Astrocyte (in vitro differentiated cells and primary cell): ENCODE measurements around the gene PNKD. TPM values are rescaled to one million over a fixed set of nuclear protein-coding genes. Genes with fewer than 3 reads are reported as not detected.

Experiments used
- DNase-seq: peaks from one replicate; pipeline ENCODE4 v3.0.0-alpha.2; 2010; ENCODE audit warnings: low read depth
- FAIRE-seq: peaks from 2 replicates; lab custom pipeline; 2011; peaks lifted over from hg19 to GRCh38; lab: Jason Lieb, UNC
- H2AFZ ChIP-seq: 2 replicates; pipeline ENCODE4 v1.6.0; 2012; ENCODE audit warnings: low read depth, low read length, inconsistent platforms
- H3K27ac ChIP-seq: 2 replicates; pipeline ENCODE4 v1.5.1; 2011; ENCODE audit warnings: low read depth, low read length, inconsistent platforms
- H3K27me3 ChIP-seq: 2 replicates; pipeline ENCODE4 v1.6.0; 2011; ENCODE audit warnings: low read length, inconsistent platforms; ENCODE audit not compliant: insufficient read depth
- H3K36me3 ChIP-seq: 2 replicates; pipeline ENCODE4 v1.5.1; 2011; ENCODE audit warnings: low read length, inconsistent platforms; ENCODE audit not compliant: insufficient read depth
- H3K4me1 ChIP-seq: 2 replicates; pipeline ENCODE4 v1.5.1; 2011; ENCODE audit warnings: low read length, inconsistent platforms; ENCODE audit not compliant: insufficient read depth
- H3K4me2 ChIP-seq: 2 replicates; pipeline ENCODE4 v1.6.0; 2012; ENCODE audit warnings: low read length, inconsistent platforms
- H3K4me3 ChIP-seq: 2 replicates; pipeline ENCODE4 v1.5.1; 2011; ENCODE audit warnings: low read depth, mild to moderate bottlenecking, low read length, inconsistent platforms; ENCODE audit not compliant: insufficient read depth
- H3K79me2 ChIP-seq: 2 replicates; pipeline ENCODE4 v1.6.0; 2012; ENCODE audit warnings: mild to moderate bottlenecking, low read length, inconsistent platforms; ENCODE audit not compliant: insufficient read depth
- H3K9ac ChIP-seq: 2 replicates; pipeline ENCODE4 v1.6.0; 2012; ENCODE audit warnings: mild to moderate bottlenecking, low read length, inconsistent platforms
- H3K9me3 ChIP-seq: 2 replicates; pipeline ENCODE4 v1.5.1; 2012; ENCODE audit warnings: low read depth, mild to moderate bottlenecking, low read length, inconsistent platforms; ENCODE audit not compliant: insufficient read depth
- H4K20me1 ChIP-seq: 2 replicates; pipeline ENCODE4 v1.6.0; 2012; ENCODE audit warnings: low read length, inconsistent platforms; ENCODE audit not compliant: insufficient read depth
- H3K27ac Mint-ChIP-seq: one replicate; pipeline ENCODE4 v1.8.0; 2021; ENCODE audit warnings: mild to moderate bottlenecking, mixed read lengths; ENCODE audit not compliant: unreplicated experiment
- H3K27me3 Mint-ChIP-seq: one replicate; pipeline ENCODE4 v1.8.0; 2021; ENCODE audit warnings: low read depth, mixed read lengths; ENCODE audit not compliant: unreplicated experiment
- H3K36me3 Mint-ChIP-seq: one replicate; pipeline ENCODE4 v1.8.0; 2021; ENCODE audit warnings: low read depth, mixed read lengths; ENCODE audit not compliant: unreplicated experiment
- H3K4me1 Mint-ChIP-seq: one replicate; pipeline ENCODE4 v1.8.0; 2021; ENCODE audit warnings: low read depth, mixed read lengths; ENCODE audit not compliant: unreplicated experiment
- H3K4me3 Mint-ChIP-seq: one replicate; pipeline ENCODE4 v1.8.0; 2021; ENCODE audit warnings: mild to moderate bottlenecking, moderate library complexity, mixed read lengths; ENCODE audit not compliant: unreplicated experiment
- H3K9me3 Mint-ChIP-seq: one replicate; pipeline ENCODE4 v1.8.0; 2021; ENCODE audit warnings: mild to moderate bottlenecking, mixed read lengths; ENCODE audit not compliant: unreplicated experiment
- EZH2 ChIP-seq: IDR thresholded peaks from 2 replicates; pipeline ENCODE4 v1.6.1; 2012; ENCODE audit warnings: mild to moderate bottlenecking, low read length, inconsistent platforms; ENCODE audit not compliant: insufficient read depth
- total RNA-seq: library from RNA; stranded (reverse); gene quantifications from 2 replicates; pipeline ENCODE4 v1.2.1, GENCODE V29; 2021
- TF ChIP-seq, protein P1 (sequence below): IDR thresholded peaks from 2 replicates; pipeline ENCODE4 v1.5.1; 2011; ENCODE audit warnings: low read depth, mild to moderate bottlenecking, inconsistent platforms, low read length, moderate library complexity; ENCODE audit not compliant: insufficient read depth

The PNKD gene
- total RNA-seq, 1 donor from 2014 or later, result 40.9 TPM

DNA sequence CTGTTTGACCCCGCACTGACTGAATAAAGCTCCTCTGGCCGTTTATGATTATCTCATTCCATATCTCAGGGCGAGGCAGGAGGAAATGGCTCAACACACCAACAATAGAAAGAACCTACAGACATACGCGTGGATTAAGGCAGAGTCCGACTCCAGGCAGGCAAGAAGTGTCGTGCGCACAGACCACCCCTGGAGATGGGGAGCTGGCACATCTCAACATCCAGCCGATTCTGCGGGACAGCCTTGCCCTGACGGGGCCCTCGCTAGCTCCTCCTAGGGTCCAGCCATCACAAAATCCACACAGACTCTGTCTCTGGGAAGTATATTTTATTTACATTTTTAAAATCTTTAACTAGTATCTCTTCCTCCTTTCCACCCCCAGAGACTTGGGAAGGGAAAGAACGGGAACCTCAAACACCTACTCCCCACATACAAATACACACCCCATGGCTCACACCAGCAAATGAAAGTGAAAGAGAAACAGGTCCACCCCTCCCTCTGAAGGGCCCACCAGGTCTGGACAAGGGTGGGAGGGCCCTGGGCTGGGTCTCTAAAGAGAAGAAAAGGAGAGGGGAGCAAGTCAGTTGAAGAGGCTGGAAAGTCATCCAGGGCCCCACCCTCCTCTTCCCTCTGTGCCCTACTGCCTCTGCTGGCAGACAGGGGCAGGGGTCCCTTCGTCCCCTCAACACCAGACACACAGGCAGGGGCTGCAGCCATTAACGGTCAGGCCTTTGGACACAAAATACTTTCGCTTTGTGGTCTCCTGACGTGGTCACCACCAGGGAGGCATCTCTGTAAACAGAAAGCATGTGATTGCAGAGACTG is 6.3 kb upstream of the PNKD start:
- H3K27ac Mint-ChIP-seq, result peak overlapping the region; percentile 55
- H3K9ac ChIP-seq, result no peak overlapping the region
- no peak overlapping the region for H3K27ac ChIP-seq
- no peaks in the 10 kb centered on the region for H3K27me3 ChIP-seq
- TF ChIP-seq, protein P1, sequence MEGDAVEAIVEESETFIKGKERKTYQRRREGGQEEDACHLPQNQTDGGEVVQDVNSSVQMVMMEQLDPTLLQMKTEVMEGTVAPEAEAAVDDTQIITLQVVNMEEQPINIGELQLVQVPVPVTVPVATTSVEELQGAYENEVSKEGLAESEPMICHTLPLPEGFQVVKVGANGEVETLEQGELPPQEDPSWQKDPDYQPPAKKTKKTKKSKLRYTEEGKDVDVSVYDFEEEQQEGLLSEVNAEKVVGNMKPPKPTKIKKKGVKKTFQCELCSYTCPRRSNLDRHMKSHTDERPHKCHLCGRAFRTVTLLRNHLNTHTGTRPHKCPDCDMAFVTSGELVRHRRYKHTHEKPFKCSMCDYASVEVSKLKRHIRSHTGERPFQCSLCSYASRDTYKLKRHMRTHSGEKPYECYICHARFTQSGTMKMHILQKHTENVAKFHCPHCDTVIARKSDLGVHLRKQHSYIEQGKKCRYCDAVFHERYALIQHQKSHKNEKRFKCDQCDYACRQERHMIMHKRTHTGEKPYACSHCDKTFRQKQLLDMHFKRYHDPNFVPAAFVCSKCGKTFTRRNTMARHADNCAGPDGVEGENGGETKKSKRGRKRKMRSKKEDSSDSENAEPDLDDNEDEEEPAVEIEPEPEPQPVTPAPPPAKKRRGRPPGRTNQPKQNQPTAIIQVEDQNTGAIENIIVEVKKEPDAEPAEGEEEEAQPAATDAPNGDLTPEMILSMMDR, result no peak
- TF ChIP-seq EZH2, result no peak
- no peak for FAIRE-seq
- no peak overlapping the region for H3K4me2 ChIP-seq
- H3K79me2 ChIP-seq, result peaks cover 10% of the 10 kb centered on the region
- DNase-seq, result no peak
- peaks cover 21% of the 10 kb centered on the region for H3K36me3 Mint-ChIP-seq
- H3K9me3 Mint-ChIP-seq, result no peaks in the 10 kb centered on the region
- H3K36me3 ChIP-seq, result peaks cover 21% of the 10 kb centered on the region
- no peaks in the 10 kb centered on the region for H3K9me3 ChIP-seq
- H3K4me1 ChIP-seq, result peaks cover 7% of the 10 kb centered on the region
- H3K4me3 ChIP-seq, result no peak overlapping the region
- H3K27me3 Mint-ChIP-seq, result no peaks in the 10 kb centered on the region
- peak overlapping the region; percentile 9 for H3K4me3 Mint-ChIP-seq
- peaks cover 26% of the 10 kb centered on the region for H3K4me1 Mint-ChIP-seq
- no peak overlapping the region for H2AFZ ChIP-seq
- peaks cover 36% of the 10 kb centered on the region for H4K20me1 ChIP-seq

DNA sequence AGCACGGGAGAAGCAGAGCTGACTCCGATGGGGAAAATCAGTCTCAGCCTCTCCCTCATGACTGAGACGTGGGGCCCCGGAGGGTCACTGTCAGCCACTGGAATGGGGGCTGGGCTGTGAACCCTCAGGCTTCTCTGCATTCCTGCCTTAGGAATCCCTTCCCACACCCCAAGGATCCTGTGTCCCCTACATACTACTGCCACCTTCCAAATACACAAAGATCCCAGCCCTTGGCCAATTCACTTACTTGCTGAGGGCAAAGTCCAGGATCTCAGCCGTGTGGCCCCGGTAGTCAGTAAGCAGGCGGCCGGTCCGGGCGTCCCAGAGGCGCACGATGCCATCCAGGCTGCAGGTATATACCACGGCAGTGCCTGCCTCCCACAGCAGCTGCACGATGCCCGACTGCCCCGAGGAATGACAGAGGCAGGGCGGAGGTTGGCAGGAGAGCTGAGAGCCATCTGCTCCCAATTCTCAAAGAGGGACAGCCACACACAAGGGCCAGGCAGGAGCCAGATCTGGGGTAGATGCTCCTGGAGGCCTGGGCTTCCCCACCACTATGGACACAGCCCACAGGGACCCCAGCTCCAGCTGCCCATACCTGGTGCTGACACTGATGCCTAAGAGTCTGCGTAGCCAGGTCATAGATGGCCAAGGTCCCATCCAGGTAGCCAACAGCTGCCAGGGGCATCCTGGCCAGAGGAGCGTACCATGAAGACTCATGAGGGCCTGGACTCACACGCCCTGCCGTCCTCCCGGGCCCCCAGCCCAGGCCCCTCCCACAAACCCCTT is 5.4 kb upstream of the PNKD start:
- H3K4me1 Mint-ChIP-seq, result peaks cover 21% of the 10 kb centered on the region
- DNase-seq, result no peak
- Histone ChIP-seq H4K20me1 (peaks cover 43% of the 10 kb centered on the region), H3K4me2 (no peak overlapping the region), H3K9me3 (no peaks in the 10 kb centered on the region), H3K9ac (no peak overlapping the region), H2AFZ (no peak overlapping the region), H3K36me3 (peaks cover 21% of the 10 kb centered on the region), H3K27ac (no peak overlapping the region), H3K79me2 (peaks cover 19% of the 10 kb centered on the region), H3K27me3 (no peaks in the 10 kb centered on the region), H3K4me1 (peaks cover 4% of the 10 kb centered on the region), H3K4me3 (no peak overlapping the region)
- no peaks in the 10 kb centered on the region for H3K9me3 Mint-ChIP-seq
- H3K27ac Mint-ChIP-seq, result peak overlapping the region; percentile 34
- no peaks in the 10 kb centered on the region for H3K27me3 Mint-ChIP-seq
- H3K4me3 Mint-ChIP-seq, result no peak overlapping the region
- peaks cover 24% of the 10 kb centered on the region for H3K36me3 Mint-ChIP-seq
- no peak for FAIRE-seq
- TF ChIP-seq, protein P1, result no peak
